Bronchial epithelial cell (primary cell): ENCODE measurements around the gene AKAP1. TPM values are rescaled to one million over a fixed set of nuclear protein-coding genes. Genes with fewer than 3 reads are reported as not detected.

Experiments used
- DNase-seq: peaks from one replicate; pipeline ENCODE4 v3.0.0-alpha.2; 2010; ENCODE audit warnings: low read depth
- FAIRE-seq: peaks from 2 replicates; lab custom pipeline; 2011; peaks lifted over from hg19 to GRCh38; lab: Jason Lieb, UNC
- H3K27me3 ChIP-seq: 2 replicates; pipeline ENCODE4 v1.5.1; 2011; ENCODE audit warnings: low read length; ENCODE audit not compliant: control insufficient read depth, insufficient read depth
- H3K36me3 ChIP-seq: 2 replicates; pipeline ENCODE4 v1.5.1; 2011; ENCODE audit warnings: low read length; ENCODE audit not compliant: control insufficient read depth, insufficient read depth
- H3K4me3 ChIP-seq: 2 replicates; pipeline ENCODE4 v1.5.1; 2011; ENCODE audit warnings: mild to moderate bottlenecking, low read depth, low read length, control low read depth
- CTCF ChIP-seq: IDR thresholded peaks from 2 replicates; pipeline ENCODE4 v1.5.1; 2011; ENCODE audit warnings: mild to moderate bottlenecking, moderate library complexity, low read length, control low read depth, inconsistent platforms; ENCODE audit not compliant: insufficient read depth, severe bottlenecking
- total RNA-seq: library from RNA; depleted of rRNA; stranded (reverse); fragments of >200 nt; gene quantifications from 2 replicates; pipeline ENCODE4 v1.2.1, GENCODE V29; 2014

AKAP1 gene
- total RNA-seq, 1 donor from 2014 or later = 30.0 TPM

GRCh38 chr17:57086069-57086930 is 1.3 kb downstream of the AKAP1 start:
- FAIRE-seq (no peak), DNase-seq (peak; percentile 38)
- TF ChIP-seq CTCF = no peak
- H3K36me3 ChIP-seq = no peaks in the 10 kb centered on the region
- H3K27me3 ChIP-seq = no peaks in the 10 kb centered on the region
- peak overlapping the region; percentile 76 for H3K4me3 ChIP-seq

- no peak for TF ChIP-seq CTCF
- no peaks in the 10 kb centered on the region for H3K27me3 ChIP-seq
- H3K36me3 ChIP-seq = no peaks in the 10 kb centered on the region
- FAIRE-seq (no peak), DNase-seq (no peak)
- no peak overlapping the region for H3K4me3 ChIP-seq
These were observed 3.3 kb downstream of the AKAP1 start for GRCh38 chr17:57088298-57088697.

GRCh38 chr17:57089391-57089790 is 4.3 kb downstream of the AKAP1 start:
- DNase-seq (no peak), FAIRE-seq (no peak)
- no peaks in the 10 kb centered on the region for H3K27me3 ChIP-seq
- TF ChIP-seq CTCF = no peak
- no peak overlapping the region for H3K4me3 ChIP-seq
- H3K36me3 ChIP-seq = no peaks in the 10 kb centered on the region

DNA sequence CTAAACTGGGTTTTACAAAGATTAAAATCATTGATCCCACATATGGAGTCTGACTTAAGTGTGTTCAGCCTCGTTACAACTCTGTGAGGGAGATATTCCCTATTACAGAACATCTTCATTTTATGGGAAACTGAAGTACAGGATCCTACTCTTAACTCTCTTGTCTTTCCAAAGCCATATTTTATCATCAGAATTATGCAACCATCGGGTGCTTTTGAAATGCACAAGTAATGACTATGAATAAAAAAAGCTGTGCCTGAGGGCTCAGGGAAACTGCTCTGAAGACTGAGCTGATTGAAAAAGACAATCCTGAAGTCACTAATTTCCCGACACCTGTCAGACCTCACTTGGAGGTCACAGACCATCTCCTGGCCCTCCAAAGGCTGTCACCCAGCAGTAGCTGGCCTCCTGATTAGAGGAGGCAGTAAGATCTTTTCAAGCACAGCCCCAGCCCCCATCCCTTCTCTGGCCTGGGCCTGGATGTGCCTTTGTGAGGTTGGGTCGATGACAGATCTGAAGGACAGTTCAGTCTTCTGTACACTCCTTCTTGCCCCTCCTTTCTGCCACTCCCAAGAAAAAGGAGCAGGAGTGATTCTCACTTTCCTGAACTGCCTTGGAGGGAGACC is 5.6 kb downstream of the AKAP1 start:
- no peak for TF ChIP-seq CTCF
- Histone ChIP-seq H3K4me3 (no peak overlapping the region), H3K36me3 (no peaks in the 10 kb centered on the region), H3K27me3 (no peaks in the 10 kb centered on the region)
- DNase-seq = peak; percentile 57
- no peak for FAIRE-seq

DNA sequence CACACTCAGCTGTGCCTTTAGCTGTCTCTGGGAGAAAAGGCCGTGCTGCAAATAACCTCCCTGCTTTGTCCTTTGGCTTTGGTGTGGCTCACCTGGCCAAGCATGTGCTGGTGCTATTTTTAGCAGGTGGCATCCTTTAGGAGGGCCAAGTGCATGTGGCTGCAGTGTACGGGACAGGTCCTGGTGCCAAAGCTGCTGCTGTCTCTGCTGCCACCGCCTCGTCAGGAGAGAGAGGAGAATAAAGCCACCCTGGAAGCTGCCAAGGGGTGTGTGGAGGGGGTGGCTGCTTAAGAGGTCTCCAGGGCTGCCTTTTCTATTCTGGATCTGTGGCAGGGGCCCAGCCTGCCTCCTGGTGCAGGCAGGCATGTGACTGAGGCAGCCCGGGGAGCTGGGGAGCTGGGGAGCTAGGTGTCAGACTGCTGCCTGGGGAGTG is 6.2 kb downstream of the AKAP1 start:
- no peak for FAIRE-seq
- no peak for DNase-seq
- no peak for TF ChIP-seq CTCF

More for the DNA sequence above, 6.2 kb downstream of the AKAP1 start:
- H3K4me3 ChIP-seq = no peak overlapping the region
- H3K36me3 ChIP-seq = no peaks in the 10 kb centered on the region
- H3K27me3 ChIP-seq = no peaks in the 10 kb centered on the region
